Fibroblast of pulmonary artery (primary cell): ENCODE data around the gene GTF2IRD1.

ENCODE experiments used
- DNase-seq: peaks from one replicate; pipeline ENCODE4 v3.0.0-alpha.2; 2010; ENCODE audit warnings: low read depth
- H3K4me3 ChIP-seq: replicated peaks from 2 replicates; pipeline ENCODE4 v1.5.1; 2011; ENCODE audit warnings: low read depth, mild to moderate bottlenecking, control low read depth, low read length, moderate library complexity
- CTCF ChIP-seq: IDR thresholded peaks from 2 replicates; pipeline ENCODE4 v1.5.1; 2011; ENCODE audit warnings: mild to moderate bottlenecking, control low read depth, low read length, inconsistent platforms; ENCODE audit errors: missing control alignments

GTF2IRD1 gene

GRCh38 chr7:74606909-74607510, 153.3 kb downstream of the GTF2IRD1 start:
- TF ChIP-seq CTCF: no peak
- DNase-seq: no peak
- H3K4me3 ChIP-seq: peak overlapping the region; percentile 28

GRCh38 chr7:74612015-74612829, 158.5 kb downstream of the GTF2IRD1 start:
- H3K4me3 ChIP-seq: no peak overlapping the region
- DNase-seq: peak; percentile 24
- no peak for TF ChIP-seq CTCF

GRCh38 chr7:74615933-74616780, 162.5 kb downstream of the GTF2IRD1 start:
- no peak for TF ChIP-seq CTCF
- DNase-seq: no peak
- no peak overlapping the region for H3K4me3 ChIP-seq

GRCh38 chr7:74617180-74617744, 163.6 kb downstream of the GTF2IRD1 start:
- no peak for TF ChIP-seq CTCF
- DNase-seq: no peak

GRCh38 chr7:74619235-74619860, 165.6 kb downstream of the GTF2IRD1 start:
- DNase-seq: no peak
- H3K4me3 ChIP-seq: no peak overlapping the region
- no peak for TF ChIP-seq CTCF

More at GRCh38 chr7:74617180-74617744, 163.6 kb downstream of the GTF2IRD1 start:
- no peak overlapping the region for H3K4me3 ChIP-seq

GRCh38 chr7:74622228-74622749, 168.6 kb downstream of the GTF2IRD1 start:
- no peak for DNase-seq
- TF ChIP-seq CTCF: no peak
- no peak overlapping the region for H3K4me3 ChIP-seq
